Measurements from ENCODE around the gene CIDEB. TPM values are rescaled to one million over a fixed set of nuclear protein-coding genes. Genes with fewer than 3 reads are reported as not detected.
"Not testable (repeated sequence)": the region's sequence is repeated elsewhere in the genome, so short reads cannot be mapped to it uniquely, and the experiment has no call there.

CIDEB gene, protein sequence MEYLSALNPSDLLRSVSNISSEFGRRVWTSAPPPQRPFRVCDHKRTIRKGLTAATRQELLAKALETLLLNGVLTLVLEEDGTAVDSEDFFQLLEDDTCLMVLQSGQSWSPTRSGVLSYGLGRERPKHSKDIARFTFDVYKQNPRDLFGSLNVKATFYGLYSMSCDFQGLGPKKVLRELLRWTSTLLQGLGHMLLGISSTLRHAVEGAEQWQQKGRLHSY
- 0.04 TPM in 1 of 2 replicates, not detected in the other for polyA plus RNA-seq (2013)

DNA sequence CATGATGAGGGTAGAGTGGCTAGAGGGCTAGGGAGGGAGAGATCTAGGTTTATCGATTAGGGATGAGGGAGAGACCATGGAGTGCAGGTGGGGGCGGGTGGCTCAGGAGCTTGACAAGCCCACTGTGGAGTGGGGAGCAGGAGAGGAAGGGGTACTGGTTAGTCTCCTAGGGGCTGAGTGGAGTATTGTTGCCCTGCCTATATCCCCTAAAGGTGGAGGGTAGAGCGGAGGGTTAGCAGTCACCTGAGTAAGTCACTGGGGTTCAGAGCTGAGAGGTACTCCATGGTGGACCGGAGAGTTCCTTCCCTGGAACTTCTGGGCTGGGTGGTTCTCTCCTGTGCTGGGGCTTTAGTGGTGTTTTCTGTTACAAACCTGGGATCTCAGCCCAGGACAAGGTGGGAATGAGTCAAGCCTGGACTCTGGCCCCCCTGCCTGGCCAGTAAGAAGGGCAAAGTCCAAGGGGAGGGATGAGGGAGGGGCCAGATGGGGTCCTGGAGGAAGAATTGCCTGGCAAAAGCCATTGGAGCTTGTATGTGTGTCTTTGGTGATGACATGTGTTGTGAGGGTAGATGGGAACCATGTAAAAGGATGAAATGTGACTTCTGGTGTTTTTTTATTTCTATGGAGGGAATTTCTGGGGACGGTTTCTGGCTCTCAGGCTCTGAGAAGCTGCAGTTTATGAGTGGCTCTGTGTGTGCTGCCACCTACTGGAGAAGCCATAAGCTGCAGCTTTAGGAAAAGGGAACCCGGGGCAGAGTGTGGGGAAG lies at the start of gene CIDEB:
TSS of gene CIDEB (minus strand) at position 403 of the 767 bp plus-strand sequence. CDS start at position 284, 119 bp downstream.
- H3K14ac ChIP-seq (ENCODE audit: low read length), result no peak within 1 kb of the TSS
- no peak within 1 kb of the TSS for H3K4ac ChIP-seq (ENCODE audit: low read depth, low read length)
- no peak within 1 kb of the TSS for H3K23ac ChIP-seq (ENCODE audit: low read length)
- H4K91ac ChIP-seq (ENCODE audit: low read depth, low read length), result no peak within 1 kb of the TSS
- H3K79me2 ChIP-seq (ENCODE audit: control insufficient read depth, insufficient read depth, low read length, poor library complexity), result no peaks in the 10 kb centered on the region
- WGBS (ENCODE audit: extremely low coverage, insufficient coverage, insufficient read length), result no CpG with 5 or more reads among the region's 6 CpGs
- no peaks in the 10 kb centered on the region for H3K27me3 ChIP-seq (ENCODE audit: insufficient read depth, low read length)
- H3K36me3 ChIP-seq (ENCODE audit: control insufficient read depth in 1 of 2, insufficient read depth in 2 of 2, low read length in 2 of 2), result peaks cover 50 to 63% of the 10 kb centered on the region in 2 experiments
- H3K27ac ChIP-seq (ENCODE audit: low read depth, low read length), result no peak within 1 kb of the TSS
- no peaks in the 10 kb centered on the region for H3K9me3 ChIP-seq (ENCODE audit: insufficient read depth, low read depth, low read length)
- H2BK120ac ChIP-seq (ENCODE audit: insufficient read depth, low read length, poor library complexity), result no peak within 1 kb of the TSS
- H3K4me2 ChIP-seq (ENCODE audit: low read length), result no peak within 1 kb of the TSS
- no peak within 1 kb of the TSS for H2AK5ac ChIP-seq (ENCODE audit: low read length)
- H3K4me3 ChIP-seq (ENCODE audit: low read depth, low read length), result no peak within 1 kb of the TSS
- H4K12ac ChIP-seq (ENCODE audit: low read depth, low read length), result no peak within 1 kb of the TSS
- no peak within 1 kb of the TSS for H3K18ac ChIP-seq (ENCODE audit: low read length)
- H4K8ac ChIP-seq (ENCODE audit: low read depth, low read length), result no peak within 1 kb of the TSS
- no peak within 1 kb of the TSS for H2AFZ ChIP-seq (ENCODE audit: insufficient read depth, low read length, poor library complexity)
- peak; percentile 54 to 81 for DNase-seq
- H3K79me1 ChIP-seq (ENCODE audit: low read length), result no peaks in the 10 kb centered on the region
- peaks cover 0 to 5% of the 10 kb centered on the region in 2 experiments for H3K4me1 ChIP-seq (ENCODE audit: control insufficient read depth in 1 of 2, insufficient read depth in 2 of 2, low read length in 2 of 2)
- H2BK5ac ChIP-seq (ENCODE audit: low read depth, low read length, poor library complexity), result no peak within 1 kb of the TSS
- H2BK12ac ChIP-seq (ENCODE audit: low read length), result no peak within 1 kb of the TSS
- no peak within 1 kb of the TSS for H3K9ac ChIP-seq (ENCODE audit: low read length)

DNA sequence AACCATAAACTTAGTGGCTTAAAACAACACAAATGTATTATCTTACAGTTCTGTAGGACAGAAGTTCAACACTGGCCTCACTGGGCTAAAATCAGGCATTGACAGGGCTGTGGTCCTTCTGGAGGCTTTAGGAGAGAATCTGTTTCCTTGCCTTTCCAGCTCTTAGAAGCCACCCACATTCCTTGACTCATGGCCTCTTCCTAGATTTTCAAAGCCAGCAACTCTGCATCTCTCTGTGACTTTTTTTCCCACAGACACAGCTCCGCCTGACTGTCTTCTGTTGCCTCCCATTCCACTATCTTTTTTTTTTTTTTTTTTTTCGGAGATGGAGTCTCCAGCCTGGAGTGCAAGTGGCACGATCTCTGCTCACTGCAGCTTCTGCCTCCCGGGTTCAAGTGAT lies 48.4 kb upstream of the CIDEB start:
- H3K27ac ChIP-seq (ENCODE audit: low read depth, low read length), result no peak overlapping the region
- no peak overlapping the region for H2BK120ac ChIP-seq (ENCODE audit: insufficient read depth, low read length, poor library complexity)
- H3K4me1 ChIP-seq (ENCODE audit: control insufficient read depth in 1 of 2, insufficient read depth in 2 of 2, low read length in 2 of 2), result no peaks in the 10 kb centered on the region
- no peak overlapping the region for H2BK12ac ChIP-seq (ENCODE audit: low read length)
- H3K79me1 ChIP-seq (ENCODE audit: low read length), result no peaks in the 10 kb centered on the region
- H2BK5ac ChIP-seq (ENCODE audit: low read depth, low read length, poor library complexity), result no peak overlapping the region
- H4K12ac ChIP-seq (ENCODE audit: low read depth, low read length), result no peak overlapping the region
- no peak overlapping the region for H2AFZ ChIP-seq (ENCODE audit: insufficient read depth, low read length, poor library complexity)
- no peaks in the 10 kb centered on the region for H3K79me2 ChIP-seq (ENCODE audit: control insufficient read depth, insufficient read depth, low read length, poor library complexity)
- H4K91ac ChIP-seq (ENCODE audit: low read depth, low read length), result no peak overlapping the region
- H2AK5ac ChIP-seq (ENCODE audit: low read length), result no peak overlapping the region
- peaks cover 5% of the 10 kb centered on the region for H3K27me3 ChIP-seq (ENCODE audit: insufficient read depth, low read length)
- H3K4me2 ChIP-seq (ENCODE audit: low read length), result no peak overlapping the region
- H3K23ac ChIP-seq (ENCODE audit: low read length), result no peak overlapping the region
- H3K14ac ChIP-seq (ENCODE audit: low read length), result no peak overlapping the region
- no peak overlapping the region for H3K4ac ChIP-seq (ENCODE audit: low read depth, low read length)
- H3K4me3 ChIP-seq (ENCODE audit: low read depth, low read length), result no peak overlapping the region
- H3K36me3 ChIP-seq (ENCODE audit: control insufficient read depth in 1 of 2, insufficient read depth in 2 of 2, low read length in 2 of 2), result no peaks in the 10 kb centered on the region
- WGBS (ENCODE audit: extremely low coverage, insufficient coverage, insufficient read length), result no CpG with 5 or more reads among the region's 4 CpGs
- H3K9me3 ChIP-seq (ENCODE audit: insufficient read depth, low read depth, low read length), result no peaks in the 10 kb centered on the region
- H3K9ac ChIP-seq (ENCODE audit: low read length), result no peak overlapping the region
- H4K8ac ChIP-seq (ENCODE audit: low read depth, low read length), result no peak overlapping the region
- no peak for DNase-seq
- no peak overlapping the region for H3K18ac ChIP-seq (ENCODE audit: low read length)

- Histone ChIP-seq H3K14ac (ENCODE audit: low read length) (no peak overlapping the region), H2AFZ (ENCODE audit: insufficient read depth, low read length, poor library complexity) (no peak overlapping the region), H2BK5ac (ENCODE audit: low read depth, low read length, poor library complexity) (no peak overlapping the region), H2BK12ac (ENCODE audit: low read length) (no peak overlapping the region), H3K23ac (ENCODE audit: low read length) (no peak overlapping the region), H3K4ac (ENCODE audit: low read depth, low read length) (no peak overlapping the region), H3K79me1 (ENCODE audit: low read length) (no peaks in the 10 kb centered on the region), H3K36me3 (ENCODE audit: control insufficient read depth in 1 of 2, insufficient read depth in 2 of 2, low read length in 2 of 2) (no peaks in the 10 kb centered on the region), H3K4me2 (ENCODE audit: low read length) (no peak overlapping the region), H3K79me2 (ENCODE audit: control insufficient read depth, insufficient read depth, low read length, poor library complexity) (no peaks in the 10 kb centered on the region), H4K91ac (ENCODE audit: low read depth, low read length) (no peak overlapping the region), H3K27me3 (ENCODE audit: insufficient read depth, low read length) (peaks cover 5% of the 10 kb centered on the region), H4K8ac (ENCODE audit: low read depth, low read length) (no peak overlapping the region), H3K4me3 (ENCODE audit: low read depth, low read length) (no peak overlapping the region), H2AK5ac (ENCODE audit: low read length) (no peak overlapping the region), H3K9me3 (ENCODE audit: insufficient read depth, low read depth, low read length) (no peaks in the 10 kb centered on the region), H3K27ac (ENCODE audit: low read depth, low read length) (no peak overlapping the region), H3K18ac (ENCODE audit: low read length) (no peak overlapping the region), H3K9ac (ENCODE audit: low read length) (no peak overlapping the region), H3K4me1 (ENCODE audit: control insufficient read depth in 1 of 2, insufficient read depth in 2 of 2, low read length in 2 of 2) (no peaks in the 10 kb centered on the region), H4K12ac (ENCODE audit: low read depth, low read length) (no peak overlapping the region), H2BK120ac (ENCODE audit: insufficient read depth, low read length, poor library complexity) (no peak overlapping the region)
- no peak for DNase-seq
- WGBS (ENCODE audit: extremely low coverage, insufficient coverage, insufficient read length), result no CpG with 5 or more reads among the region's 7 CpGs
Observed at GRCh38 chr14:24355009-24355408, 47.2 kb upstream of the CIDEB start.

- H4K8ac ChIP-seq (ENCODE audit: low read depth, low read length); H3K4me2 ChIP-seq (ENCODE audit: low read length); H2BK120ac ChIP-seq (ENCODE audit: insufficient read depth, low read length, poor library complexity); H2BK12ac ChIP-seq (ENCODE audit: low read length); H3K18ac ChIP-seq (ENCODE audit: low read length); H3K4ac ChIP-seq (ENCODE audit: low read depth, low read length); H3K9me3 ChIP-seq (ENCODE audit: insufficient read depth, low read depth, low read length); H3K4me3 ChIP-seq (ENCODE audit: low read depth, low read length); H4K12ac ChIP-seq (ENCODE audit: low read depth, low read length); H3K79me2 ChIP-seq (ENCODE audit: control insufficient read depth, insufficient read depth, low read length, poor library complexity); H3K4me1 ChIP-seq (ENCODE audit: control insufficient read depth in 1 of 2, insufficient read depth in 2 of 2, low read length in 2 of 2); H4K91ac ChIP-seq (ENCODE audit: low read depth, low read length); H3K79me1 ChIP-seq (ENCODE audit: low read length); H2AK5ac ChIP-seq (ENCODE audit: low read length); H3K36me3 ChIP-seq (ENCODE audit: control insufficient read depth in 1 of 2, insufficient read depth in 2 of 2, low read length in 2 of 2); H3K23ac ChIP-seq (ENCODE audit: low read length); H3K27ac ChIP-seq (ENCODE audit: low read depth, low read length); H2AFZ ChIP-seq (ENCODE audit: insufficient read depth, low read length, poor library complexity); DNase-seq; H3K27me3 ChIP-seq (ENCODE audit: insufficient read depth, low read length); H2BK5ac ChIP-seq (ENCODE audit: low read depth, low read length, poor library complexity); H3K9ac ChIP-seq (ENCODE audit: low read length); H3K14ac ChIP-seq (ENCODE audit: low read length): not testable (repeated sequence)
- no CpG with 5 or more reads among the region's 3 CpGs for WGBS (ENCODE audit: extremely low coverage, insufficient coverage, insufficient read length)
Observed at GRCh38 chr14:24354482-24354825, 46.7 kb upstream of the CIDEB start.

Data from trophoblast cell (in vitro differentiated cells and primary cell).